CD1c-positive myeloid dendritic cell (primary cell): Measurements from ENCODE around the gene C2orf74.
"Not testable (repeated sequence)": the region's sequence is repeated elsewhere in the genome, so short reads cannot be mapped to it uniquely, and the experiment has no call there.

Experiments used
- DNase-seq: peaks from one replicate; pipeline ENCODE4 v3.0.0-alpha.2; 2016; ENCODE audit errors: extremely low spot score

C2orf74 gene

GRCh38 chr2:61161888-61162287, at the start of gene C2orf74:
Gene C2orf74, plus strand, starts transcription at chr2:61162188. Its CDS starts 327 bp downstream, at chr2:61162515.
- DNase-seq, result no peak

GRCh38 chr2:61114147-61114546, 47.8 kb upstream of the C2orf74 start:
- no peak for DNase-seq

DNA sequence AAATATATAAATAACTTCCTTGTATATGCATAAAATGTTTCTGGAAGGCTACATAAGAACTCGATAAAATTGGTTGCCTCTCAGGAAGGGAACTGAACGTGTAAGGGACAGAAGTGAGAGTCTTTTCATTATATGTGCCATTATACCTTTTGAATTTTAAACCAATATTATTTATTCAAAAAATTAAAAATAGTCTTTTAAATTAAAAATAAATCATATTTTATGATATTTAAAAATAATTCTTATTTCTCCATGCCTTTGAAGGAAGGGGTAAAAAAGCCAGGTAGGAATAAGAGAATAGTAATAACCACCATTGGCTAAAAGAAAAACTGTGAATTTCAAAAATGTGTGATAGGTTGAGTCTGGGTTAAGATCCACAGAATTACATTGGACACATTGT, 45.7 kb upstream of the C2orf74 start:
- no peak for DNase-seq

GRCh38 chr2:61117534-61117933, 44.5 kb upstream of the C2orf74 start:
- no peak for DNase-seq

GRCh38 chr2:61125123-61125710, 36.8 kb upstream of the C2orf74 start:
- DNase-seq, result no peak

GRCh38 chr2:61125798-61126197, 36.2 kb upstream of the C2orf74 start:
- DNase-seq, result no peak

GRCh38 chr2:61128122-61128521, 33.9 kb upstream of the C2orf74 start:
- not testable (repeated sequence) for DNase-seq

- no peak for DNase-seq
These were observed 27.8 kb upstream of the C2orf74 start for GRCh38 chr2:61134141-61134540.

- peak; percentile 47 for DNase-seq
These were observed 26.5 kb upstream of the C2orf74 start for GRCh38 chr2:61135510-61135909.

- no peak for DNase-seq
These were observed 23.1 kb upstream of the C2orf74 start for GRCh38 chr2:61138859-61139258.

GRCh38 chr2:61141151-61141550, 20.8 kb upstream of the C2orf74 start:
- DNase-seq, result no peak

GRCh38 chr2:61144697-61145268, 17.2 kb upstream of the C2orf74 start:
- DNase-seq, result peak; percentile 100

GRCh38 chr2:61145990-61146389, 16.0 kb upstream of the C2orf74 start:
- no peak for DNase-seq

DNA sequence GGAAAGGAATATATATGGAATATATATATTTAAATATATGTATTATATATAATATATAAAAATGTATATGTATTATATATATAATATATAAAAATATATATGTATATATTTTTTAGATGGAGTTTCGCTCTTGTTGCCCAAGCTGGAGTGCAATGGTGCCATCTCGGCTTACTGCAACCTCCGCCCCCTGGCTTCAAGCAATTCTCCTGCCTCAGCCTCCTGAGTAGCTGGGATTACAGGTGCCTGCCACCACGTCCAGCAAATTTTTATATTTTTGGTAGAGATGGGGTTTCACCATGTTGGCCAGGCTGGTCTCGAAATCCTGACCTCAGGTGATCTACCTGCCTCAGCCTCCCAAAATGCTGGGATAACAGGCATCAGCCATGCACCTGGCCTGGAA, 13.9 kb upstream of the C2orf74 start:
- not testable (repeated sequence) for DNase-seq

GRCh38 chr2:61149074-61149473, 12.9 kb upstream of the C2orf74 start:
- no peak for DNase-seq

DNA sequence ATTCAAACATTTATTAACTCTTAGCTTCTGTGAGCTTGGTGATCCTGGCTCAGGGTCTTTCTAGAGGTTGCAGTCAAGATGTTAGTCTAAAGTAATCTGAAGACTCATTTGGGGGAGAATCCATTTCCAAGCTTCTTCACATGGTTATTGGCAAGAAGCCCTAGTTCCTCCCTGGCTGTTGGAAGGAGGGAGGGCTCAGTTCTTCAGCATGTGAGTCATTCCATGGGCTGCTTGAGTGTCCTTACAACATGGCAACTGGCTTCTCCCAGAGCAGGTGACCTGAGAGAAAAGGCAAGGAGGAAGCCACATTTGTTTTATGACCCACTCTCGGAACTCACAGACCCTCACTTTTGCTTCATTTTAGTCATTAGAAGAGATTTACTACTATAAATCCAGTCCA, 10.6 kb upstream of the C2orf74 start:
- peak; percentile 39 for DNase-seq

DNA sequence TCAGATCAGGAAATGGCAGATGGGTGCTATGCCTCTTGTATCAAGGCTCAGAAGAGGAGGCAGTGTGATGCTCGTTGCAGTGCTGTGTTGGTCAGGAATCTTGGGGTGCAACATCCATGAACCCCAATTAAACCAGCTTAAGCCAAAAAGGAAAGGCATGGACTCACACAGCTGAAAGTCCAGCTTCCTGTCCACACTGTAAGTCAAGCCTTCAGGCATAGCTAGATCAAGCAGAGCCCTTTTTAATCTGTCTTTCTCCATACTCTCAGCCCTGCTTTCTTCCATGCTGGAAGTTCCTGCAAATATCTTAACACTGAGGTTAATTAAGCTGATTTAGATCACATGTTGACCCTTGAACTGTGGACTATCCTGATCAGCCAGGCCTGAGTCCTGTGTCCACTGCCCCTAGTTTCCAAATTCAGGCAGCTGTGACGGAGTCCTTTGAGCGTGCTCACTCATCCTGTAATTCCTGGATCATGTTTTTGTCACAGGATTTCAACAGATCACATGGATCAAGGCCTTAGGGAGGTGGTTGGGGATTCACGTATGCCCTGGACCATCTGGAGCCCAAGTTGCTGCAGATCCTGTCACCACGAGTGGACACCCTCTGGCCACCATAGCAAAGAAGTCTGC, 4.5 kb upstream of the C2orf74 start:
- no peak for DNase-seq

DNA sequence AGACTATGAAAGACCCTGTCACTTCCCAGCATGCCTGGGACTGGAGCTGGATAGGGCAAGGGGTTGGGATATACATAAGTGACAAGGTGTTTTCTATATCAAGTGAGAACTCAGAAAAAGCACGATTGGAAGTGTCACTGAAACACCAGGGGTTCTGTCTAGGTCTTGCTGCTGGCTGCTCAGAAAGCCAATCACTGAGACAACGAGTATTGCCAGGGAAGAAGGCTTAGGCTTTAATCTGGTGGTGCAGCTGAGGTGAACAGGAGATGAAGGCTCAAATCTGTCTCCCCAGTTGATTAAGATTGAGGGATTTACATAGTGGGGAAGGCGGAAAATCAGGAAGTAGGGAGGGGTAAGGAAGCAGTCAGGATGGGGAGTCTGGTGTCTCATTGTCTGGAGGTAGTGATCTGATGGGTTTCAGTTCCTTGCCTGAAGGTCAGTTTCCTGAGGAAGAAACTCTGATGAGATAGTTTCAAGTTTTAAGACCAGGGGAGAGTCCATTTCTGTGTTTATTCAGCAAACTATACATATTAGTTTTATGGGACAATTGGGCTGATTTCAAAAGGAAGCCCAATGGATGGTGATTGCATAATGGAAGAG, 3.5 kb upstream of the C2orf74 start:
- DNase-seq, result peak; percentile 81

- DNase-seq, result no peak
These were observed 733 bp downstream of the C2orf74 start for GRCh38 chr2:61162721-61163120.

GRCh38 chr2:61165082-61165481, 3.1 kb downstream of the C2orf74 start:
- not testable (repeated sequence) for DNase-seq

- DNase-seq, result peak; percentile 16
These were observed 4.0 kb downstream of the C2orf74 start for GRCh38 chr2:61165946-61166345.

GRCh38 chr2:61167579-61167978, 5.6 kb downstream of the C2orf74 start:
- no peak for DNase-seq

- no peak for DNase-seq
These were observed 10.7 kb downstream of the C2orf74 start for GRCh38 chr2:61172671-61173070.
